Breast epithelium (tissue), 3 donors: Measurements from ENCODE around the gene C14orf180.

ENCODE experiments used
- CTCF ChIP-seq, 3 donors: fragments of 450-650 bp; IDR thresholded peaks; one replicate each; pipeline ENCODE4 v1.5.1; 2016 to 2017; ENCODE audit warnings: antibody characterized with exemption in 3 of 3, mild to moderate bottlenecking in 3 of 3, moderate library complexity in 3 of 3
- POLR2A ChIP-seq: fragments of 450-650 bp; IDR thresholded peaks from one replicate; pipeline ENCODE4 v1.6.1; 2016; ENCODE audit warnings: antibody characterized with exemption, mild to moderate bottlenecking, moderate library complexity

- TF ChIP-seq POLR2A (no peak), CTCF (IDR thresholded peaks at IDR 0.05) (no peak)
Measured at GRCh38 chr14:104579507-104579906, at the start of gene C14orf180.
